Bronchial epithelial cell (primary cell): ENCODE measurements around the gene MRPL44. TPM values are rescaled to one million over a fixed set of nuclear protein-coding genes. Genes with fewer than 3 reads are reported as not detected.
A peak's percentile ranks its signal among the peaks of the same experiment; 100 is the strongest.

Experiments
- DNase-seq: peaks from one replicate; pipeline ENCODE4 v3.0.0-alpha.2; 2010; ENCODE audit warnings: low read depth
- FAIRE-seq: peaks from 2 replicates; lab custom pipeline; 2011; peaks lifted over from hg19 to GRCh38; lab: Jason Lieb, UNC
- H3K27me3 ChIP-seq: 2 replicates; pipeline ENCODE4 v1.5.1; 2011; ENCODE audit warnings: low read length; ENCODE audit not compliant: control insufficient read depth, insufficient read depth
- H3K36me3 ChIP-seq: 2 replicates; pipeline ENCODE4 v1.5.1; 2011; ENCODE audit warnings: low read length; ENCODE audit not compliant: control insufficient read depth, insufficient read depth
- H3K4me3 ChIP-seq: 2 replicates; pipeline ENCODE4 v1.5.1; 2011; ENCODE audit warnings: mild to moderate bottlenecking, low read depth, low read length, control low read depth
- total RNA-seq: library from RNA; depleted of rRNA; stranded (reverse); fragments of >200 nt; gene quantifications from 2 replicates; pipeline ENCODE4 v1.2.1, GENCODE V29; 2014
- TF ChIP-seq, protein P1 (sequence below): IDR thresholded peaks from 2 replicates; pipeline ENCODE4 v1.5.1; 2011; ENCODE audit warnings: mild to moderate bottlenecking, moderate library complexity, low read length, control low read depth, inconsistent platforms; ENCODE audit not compliant: insufficient read depth, severe bottlenecking

The MRPL44 gene
- total RNA-seq, result 25.7 and 32.9 TPM in 2 replicates

DNA sequence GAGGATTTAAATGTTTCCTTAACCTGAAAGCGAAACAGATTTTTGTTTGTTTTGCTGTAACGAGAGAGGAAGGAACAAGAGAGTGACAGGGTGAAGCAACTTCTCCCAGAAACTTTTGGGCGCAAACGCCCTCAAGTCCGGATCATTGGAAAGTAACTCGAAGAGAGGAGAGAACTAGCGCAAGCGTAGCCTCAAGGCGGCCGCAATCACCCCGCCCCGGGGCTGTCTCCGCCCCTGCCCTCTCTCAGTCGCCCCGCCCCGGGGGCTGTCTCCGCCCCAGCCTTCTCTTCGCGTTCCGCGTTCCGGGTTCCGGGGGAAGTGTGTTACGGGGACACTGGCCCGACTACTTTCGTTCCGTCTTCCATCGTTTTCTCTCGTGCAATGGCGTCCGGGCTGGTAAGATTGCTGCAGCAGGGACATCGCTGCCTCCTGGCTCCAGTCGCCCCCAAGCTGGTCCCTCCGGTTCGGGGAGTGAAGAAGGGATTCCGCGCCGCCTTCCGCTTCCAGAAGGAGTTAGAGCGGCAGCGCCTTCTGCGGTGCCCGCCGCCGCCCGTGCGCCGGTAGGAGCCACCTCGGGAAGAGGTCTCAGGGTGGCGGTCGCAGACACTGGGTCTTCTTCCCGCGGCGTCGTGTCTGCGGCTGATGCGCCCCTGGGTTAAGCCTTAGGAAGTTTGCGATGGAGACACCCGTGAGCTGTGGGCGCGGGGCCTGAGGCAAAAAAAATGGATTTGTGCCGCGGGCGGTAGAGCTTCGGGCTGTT, at the start of gene MRPL44:
TSS of gene MRPL44 (plus strand) at position 372 of the 760 bp plus-strand sequence. CDS start at position 382, 10 bp downstream.
- FAIRE-seq (no peak), DNase-seq (peak; percentile 79)

DNA sequence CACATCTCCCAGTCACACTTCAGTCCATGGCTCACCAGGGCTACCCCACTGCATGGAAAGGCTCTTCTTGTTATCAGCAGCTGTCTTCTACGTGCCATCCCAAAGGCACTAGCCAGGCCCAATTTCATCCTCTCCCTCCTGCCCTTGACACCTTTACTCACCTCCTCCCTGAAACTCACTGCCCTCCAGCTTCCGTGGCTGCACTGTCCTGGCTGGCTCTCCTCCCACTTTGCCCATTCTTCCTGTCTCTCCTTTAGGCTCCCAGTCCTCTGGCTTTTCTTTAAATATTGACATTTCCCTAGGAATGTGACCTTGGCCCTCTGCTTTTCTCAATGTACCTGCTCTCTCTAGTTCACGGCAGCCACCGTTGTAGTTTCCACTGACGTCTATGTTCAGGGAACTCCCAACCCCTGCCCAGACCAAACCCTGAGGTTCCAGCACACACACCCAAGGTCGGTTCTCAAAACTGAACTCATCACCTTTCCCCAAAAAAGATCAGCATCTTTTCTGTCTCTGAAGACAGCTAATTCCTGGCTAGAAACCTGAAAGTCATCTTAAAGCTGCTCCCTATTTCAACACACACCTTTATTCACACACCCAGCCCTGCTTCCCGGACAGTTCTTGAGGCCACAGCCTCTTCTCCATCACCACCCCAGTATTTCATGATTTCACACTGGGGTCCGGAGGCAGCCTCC, 48.8 kb upstream of the MRPL44 start:
- H3K36me3 ChIP-seq, result peaks cover 9% of the 10 kb centered on the region
- no peak for DNase-seq
- H3K4me3 ChIP-seq, result no peak overlapping the region
- no peak for FAIRE-seq
- TF ChIP-seq, protein P1, sequence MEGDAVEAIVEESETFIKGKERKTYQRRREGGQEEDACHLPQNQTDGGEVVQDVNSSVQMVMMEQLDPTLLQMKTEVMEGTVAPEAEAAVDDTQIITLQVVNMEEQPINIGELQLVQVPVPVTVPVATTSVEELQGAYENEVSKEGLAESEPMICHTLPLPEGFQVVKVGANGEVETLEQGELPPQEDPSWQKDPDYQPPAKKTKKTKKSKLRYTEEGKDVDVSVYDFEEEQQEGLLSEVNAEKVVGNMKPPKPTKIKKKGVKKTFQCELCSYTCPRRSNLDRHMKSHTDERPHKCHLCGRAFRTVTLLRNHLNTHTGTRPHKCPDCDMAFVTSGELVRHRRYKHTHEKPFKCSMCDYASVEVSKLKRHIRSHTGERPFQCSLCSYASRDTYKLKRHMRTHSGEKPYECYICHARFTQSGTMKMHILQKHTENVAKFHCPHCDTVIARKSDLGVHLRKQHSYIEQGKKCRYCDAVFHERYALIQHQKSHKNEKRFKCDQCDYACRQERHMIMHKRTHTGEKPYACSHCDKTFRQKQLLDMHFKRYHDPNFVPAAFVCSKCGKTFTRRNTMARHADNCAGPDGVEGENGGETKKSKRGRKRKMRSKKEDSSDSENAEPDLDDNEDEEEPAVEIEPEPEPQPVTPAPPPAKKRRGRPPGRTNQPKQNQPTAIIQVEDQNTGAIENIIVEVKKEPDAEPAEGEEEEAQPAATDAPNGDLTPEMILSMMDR, result no peak
- H3K27me3 ChIP-seq, result no peaks in the 10 kb centered on the region

More for the DNA sequence above, at the start of gene MRPL44:
- H3K36me3 ChIP-seq, result peaks cover 5% of the 10 kb centered on the region
- H3K4me3 ChIP-seq, result peak within 1 kb of the TSS; percentile 70
- TF ChIP-seq, protein P1, result no peak
- H3K27me3 ChIP-seq, result no peaks in the 10 kb centered on the region

DNA sequence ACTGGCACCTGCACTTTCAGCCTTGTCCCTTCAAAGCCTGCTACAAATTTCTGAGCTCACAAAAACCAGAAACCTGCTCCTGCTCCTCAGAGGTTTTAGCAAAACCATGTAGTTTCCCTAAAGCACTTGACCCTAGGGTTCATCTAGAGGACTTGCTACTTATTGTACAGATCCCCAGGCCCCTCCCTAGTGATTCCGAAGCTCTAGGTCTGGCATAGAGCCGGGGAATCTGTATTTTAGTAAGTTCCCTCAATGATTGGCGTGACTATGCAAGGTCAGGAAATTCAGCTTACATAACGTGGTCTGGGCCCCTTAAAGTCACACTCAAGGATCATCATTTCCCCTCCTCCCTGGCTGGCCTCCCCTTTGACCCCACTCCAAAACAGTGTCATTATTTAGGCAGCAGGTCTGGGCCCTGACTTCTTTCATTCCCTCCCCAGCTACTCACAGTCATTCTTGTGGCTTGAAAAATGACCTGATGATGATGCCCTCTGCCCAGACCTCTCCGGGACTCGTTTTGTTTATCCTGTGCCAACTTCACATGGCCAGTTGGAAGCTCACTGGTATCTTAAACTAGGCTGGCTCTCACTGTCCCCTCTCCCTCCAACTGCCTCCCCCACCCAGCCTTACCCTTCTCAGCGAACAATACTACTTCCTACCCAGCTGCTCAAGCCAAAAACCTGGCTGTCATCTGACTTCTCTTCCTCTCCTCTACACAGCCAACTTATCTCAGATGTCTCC, 48.1 kb upstream of the MRPL44 start:
- Histone ChIP-seq H3K27me3 (no peaks in the 10 kb centered on the region), H3K4me3 (no peak overlapping the region), H3K36me3 (peaks cover 9% of the 10 kb centered on the region)
- DNase-seq (no peak), FAIRE-seq (no peak)
- TF ChIP-seq, protein P1, result no peak

DNA sequence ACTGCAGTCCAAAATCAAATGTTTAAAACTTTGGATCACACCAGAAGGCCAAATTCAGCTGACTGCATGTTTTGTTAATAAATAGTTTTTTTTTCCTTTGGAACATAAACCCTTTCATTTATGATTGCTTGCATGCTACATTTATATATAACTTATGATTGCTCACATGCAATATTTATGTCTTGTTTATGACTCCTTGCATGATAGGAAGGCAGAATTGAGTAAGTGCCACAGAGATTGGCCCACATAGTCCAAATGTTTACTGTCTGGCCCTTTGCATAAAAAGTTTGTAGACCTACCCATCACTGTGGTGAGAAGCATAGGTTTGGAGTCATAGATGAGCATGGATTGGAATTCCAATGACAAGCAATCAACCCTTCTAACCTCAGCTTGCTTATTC, 42.9 kb upstream of the MRPL44 start:
- DNase-seq (no peak), FAIRE-seq (no peak)
- TF ChIP-seq, protein P1, result no peak

DNA sequence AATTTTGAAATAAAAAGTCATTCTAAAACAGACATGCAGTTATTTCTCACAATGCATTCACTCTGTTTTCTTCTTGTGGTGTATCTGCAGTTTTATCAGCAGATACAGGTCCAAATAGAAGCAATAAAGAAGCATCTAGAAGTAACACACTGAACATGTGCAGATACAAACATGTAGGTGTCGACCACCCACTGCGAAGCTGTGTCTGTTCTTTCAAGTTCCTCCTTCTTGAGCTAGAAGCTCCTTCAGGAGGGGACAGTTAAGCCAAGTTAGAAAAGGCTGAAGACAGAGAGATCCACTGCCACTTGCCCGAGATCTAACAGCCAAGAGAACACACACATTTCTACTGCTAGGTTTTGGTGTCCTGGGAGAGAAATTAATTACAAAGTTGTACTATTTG, 42.2 kb upstream of the MRPL44 start:
- Histone ChIP-seq H3K4me3 (no peak overlapping the region), H3K27me3 (no peaks in the 10 kb centered on the region), H3K36me3 (peaks cover 7% of the 10 kb centered on the region)
- no peak for DNase-seq
- no peak for FAIRE-seq
- TF ChIP-seq, protein P1, result no peak

More for the DNA sequence above, 42.9 kb upstream of the MRPL44 start:
- H3K27me3 ChIP-seq, result no peaks in the 10 kb centered on the region
- peaks cover 7% of the 10 kb centered on the region for H3K36me3 ChIP-seq
- H3K4me3 ChIP-seq, result no peak overlapping the region
